Stimulated activated CD8-positive, alpha-beta memory T cell treated with anti-CD3 and anti-CD28 coated beads, Interleukin-15, amount 100 ng/mL, for 4 hours (primary cell): Measurements from ENCODE around the gene TM9SF1.

Source experiments
- DNase-seq, 2 donors: peaks; one replicate each; pipeline ENCODE4 v3.0.0-alpha.2; 2020; ENCODE audit warnings: low read depth in 2 of 2

Gene TM9SF1

DNA sequence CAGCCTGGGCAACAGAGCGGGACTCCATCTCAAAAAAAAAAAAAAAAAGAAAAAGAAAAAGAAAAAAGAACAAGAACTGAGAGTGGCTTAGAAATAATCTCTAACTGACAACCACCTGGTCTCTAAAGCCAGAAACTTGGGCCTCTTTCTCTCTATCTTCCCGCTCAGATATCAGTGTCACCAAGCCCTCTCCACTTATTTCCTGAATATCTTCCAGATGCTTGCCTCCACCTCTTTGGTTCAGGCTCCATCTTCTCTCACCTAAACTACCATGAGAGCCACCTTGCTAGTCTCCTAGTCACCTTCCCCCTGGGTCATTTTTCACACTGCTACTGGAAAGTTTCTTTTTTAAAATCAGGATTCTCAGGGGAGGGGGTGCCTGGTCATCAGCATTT is 1.8 kb upstream of the TM9SF1 start:
- DNase-seq, result no peak

DNA sequence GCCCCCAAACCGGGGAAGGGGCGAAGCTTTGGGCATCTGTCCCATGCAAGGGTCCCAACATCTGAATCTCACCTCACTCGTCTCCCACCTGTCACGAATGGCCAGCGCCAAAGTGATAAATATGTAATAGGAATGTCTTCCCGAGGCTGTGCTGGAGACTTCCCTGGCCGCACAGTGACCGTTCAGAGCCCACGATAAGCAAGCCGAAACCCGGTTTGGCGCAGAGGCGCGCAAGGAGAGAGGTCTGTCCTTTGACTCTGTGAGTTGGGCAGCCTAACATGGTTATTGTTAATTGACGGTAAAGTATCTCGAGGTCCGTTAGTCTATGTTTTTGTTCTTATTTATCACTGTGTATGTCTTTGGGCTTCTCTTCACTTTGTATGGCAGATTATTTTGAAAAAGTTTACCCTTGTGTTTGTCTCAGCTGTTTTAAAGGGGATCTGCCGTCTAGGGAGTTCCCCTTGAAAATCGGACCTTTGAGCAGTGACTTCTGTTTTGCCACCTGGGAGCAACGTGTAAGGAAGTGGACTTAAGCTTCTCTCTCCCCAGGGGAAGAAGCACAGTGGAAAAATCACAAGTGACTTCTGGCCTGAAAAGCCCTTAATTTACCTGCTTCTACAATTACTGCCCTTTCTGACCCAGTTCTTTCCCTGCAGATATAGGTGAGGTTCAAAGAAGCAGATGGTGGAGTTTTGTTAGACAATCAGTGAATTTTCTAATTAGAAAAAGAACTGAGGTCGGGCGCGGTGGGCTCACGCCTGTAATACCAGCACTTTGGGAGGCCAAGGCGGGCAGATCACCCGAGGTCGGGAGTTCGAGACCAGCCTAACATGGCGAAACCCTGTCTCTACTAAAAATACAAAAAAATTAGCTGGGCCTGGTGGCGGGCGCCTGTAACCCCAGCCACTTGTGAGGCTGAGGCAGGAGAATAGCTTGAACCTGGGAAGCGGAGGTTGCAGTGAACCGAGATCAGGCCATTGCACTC is 1.1 kb upstream of the TM9SF1 start:
- no peak for DNase-seq

DNA sequence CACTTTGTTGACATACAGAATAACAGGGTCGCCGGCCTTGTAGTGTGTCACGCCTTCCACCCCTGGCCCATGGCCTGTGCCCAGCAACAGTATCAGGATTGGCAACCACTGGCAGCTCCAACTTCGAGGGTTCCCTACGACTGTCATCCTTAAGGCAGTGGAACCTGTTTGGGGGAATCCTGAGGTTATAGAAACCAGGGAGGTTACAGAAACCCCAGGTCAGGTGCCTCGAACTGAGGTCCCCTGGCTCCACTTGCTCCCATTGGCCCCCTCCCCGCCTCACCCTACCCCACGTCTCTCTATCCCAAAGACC is 412 bp downstream of the TM9SF1 start:
- no peak for DNase-seq

DNA sequence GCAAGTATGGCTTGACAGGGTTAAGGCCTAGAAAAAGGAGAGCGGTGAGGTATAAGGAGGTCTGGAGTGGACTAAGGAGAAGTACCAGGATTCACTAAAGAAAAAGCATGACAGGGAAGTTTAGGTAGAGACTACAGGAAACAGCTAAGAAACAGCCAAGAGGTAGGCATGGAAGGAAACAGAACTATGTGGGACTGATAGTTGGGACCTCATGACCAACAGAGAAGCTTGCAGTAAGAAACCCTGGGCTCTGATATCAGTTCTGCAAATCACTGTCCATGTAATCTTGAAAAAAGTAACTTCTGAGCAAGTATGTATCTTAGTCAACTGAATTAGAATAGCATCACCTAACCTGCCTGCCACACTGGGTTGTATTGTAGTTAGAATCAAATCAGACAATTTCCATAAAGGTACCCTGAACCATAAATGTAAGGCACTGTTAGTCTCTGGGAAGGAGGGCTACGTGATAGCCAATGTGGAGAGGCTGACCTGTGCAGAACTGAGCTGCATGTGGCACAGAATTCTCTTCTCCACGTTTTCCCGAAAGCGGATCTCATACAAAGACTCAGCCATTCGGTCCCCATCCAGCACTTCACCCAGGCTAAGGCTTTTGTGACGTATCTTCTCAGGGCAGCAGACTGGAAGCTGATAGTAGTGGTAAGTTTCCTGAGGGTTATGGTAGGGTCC is 912 bp downstream of the TM9SF1 start:
- no peak for DNase-seq

DNA sequence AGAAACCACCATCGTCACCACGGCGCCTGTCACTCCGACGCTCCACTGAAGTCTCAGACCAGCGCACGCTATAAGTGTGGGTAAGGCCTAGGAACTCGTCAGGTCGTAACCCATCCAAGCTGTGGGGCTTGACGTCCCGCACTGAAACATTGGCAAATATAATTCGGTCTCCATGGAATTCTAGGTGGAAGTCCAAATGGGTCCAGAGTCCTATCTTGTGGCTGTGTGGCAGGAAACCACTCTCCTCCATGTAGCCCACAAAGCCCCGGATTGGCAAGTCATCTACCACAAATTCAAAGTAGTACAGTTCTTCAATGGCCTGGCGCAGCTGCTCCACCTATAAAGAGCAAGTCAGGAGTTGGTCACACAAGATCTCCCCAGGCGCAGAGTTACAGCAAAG is 2.3 kb downstream of the TM9SF1 start:
- DNase-seq, result no peak

DNA sequence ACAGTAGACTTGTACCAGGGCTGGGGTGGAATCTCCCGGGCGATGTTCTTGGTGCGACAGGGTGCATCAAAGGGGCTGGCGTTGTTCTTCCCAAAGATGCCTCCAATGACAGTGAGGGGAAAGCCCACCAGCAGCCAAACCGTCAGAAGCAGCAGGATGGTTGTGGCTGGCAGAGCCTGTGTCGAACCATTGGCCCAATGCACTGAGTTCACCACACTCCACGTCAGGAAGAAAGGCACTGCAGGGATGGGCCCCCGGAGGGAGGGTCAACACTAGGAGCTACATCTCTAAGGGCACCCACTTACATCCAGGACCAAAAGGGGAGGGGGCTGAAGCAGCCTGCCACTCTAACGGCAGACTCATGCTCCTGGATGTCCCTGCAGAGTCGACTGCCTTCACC is 4.8 kb downstream of the TM9SF1 start:
- DNase-seq, result no peak

DNA sequence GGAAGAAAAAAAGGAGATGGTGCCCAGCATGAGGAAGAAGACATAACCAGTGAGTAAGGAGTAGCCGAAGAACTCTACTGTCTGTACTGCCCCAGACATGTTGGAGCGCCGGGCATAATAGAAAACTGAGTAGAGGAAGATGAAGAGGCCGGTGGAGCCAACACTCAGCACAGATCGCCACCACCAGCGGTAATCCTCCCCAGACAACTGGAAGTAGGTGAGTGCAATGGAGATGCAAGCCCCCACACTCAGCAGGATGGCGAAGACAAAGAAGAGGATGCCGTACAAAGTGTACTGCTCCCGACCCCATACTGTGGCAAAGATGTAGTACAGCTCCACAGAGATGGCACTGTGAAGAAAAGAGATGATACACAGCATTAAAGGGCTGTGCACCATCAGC is 5.8 kb downstream of the TM9SF1 start:
- no peak for DNase-seq

DNA sequence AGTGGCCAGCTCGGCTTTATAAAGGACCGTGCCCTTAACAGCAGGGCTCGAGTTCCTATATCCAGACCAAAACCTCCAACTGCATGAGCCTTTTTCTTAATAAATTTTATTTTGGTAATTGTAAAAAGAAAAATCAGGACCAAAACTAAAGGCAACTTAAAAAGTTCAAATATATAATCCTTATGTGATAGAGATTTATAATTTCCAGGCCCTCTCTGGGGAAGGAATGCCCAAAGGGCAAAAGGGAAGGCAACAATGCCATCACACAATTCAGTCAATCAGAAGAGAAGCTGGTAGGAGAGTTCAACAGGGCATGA is 6.2 kb downstream of the TM9SF1 start:
- DNase-seq, result no peak

DNA sequence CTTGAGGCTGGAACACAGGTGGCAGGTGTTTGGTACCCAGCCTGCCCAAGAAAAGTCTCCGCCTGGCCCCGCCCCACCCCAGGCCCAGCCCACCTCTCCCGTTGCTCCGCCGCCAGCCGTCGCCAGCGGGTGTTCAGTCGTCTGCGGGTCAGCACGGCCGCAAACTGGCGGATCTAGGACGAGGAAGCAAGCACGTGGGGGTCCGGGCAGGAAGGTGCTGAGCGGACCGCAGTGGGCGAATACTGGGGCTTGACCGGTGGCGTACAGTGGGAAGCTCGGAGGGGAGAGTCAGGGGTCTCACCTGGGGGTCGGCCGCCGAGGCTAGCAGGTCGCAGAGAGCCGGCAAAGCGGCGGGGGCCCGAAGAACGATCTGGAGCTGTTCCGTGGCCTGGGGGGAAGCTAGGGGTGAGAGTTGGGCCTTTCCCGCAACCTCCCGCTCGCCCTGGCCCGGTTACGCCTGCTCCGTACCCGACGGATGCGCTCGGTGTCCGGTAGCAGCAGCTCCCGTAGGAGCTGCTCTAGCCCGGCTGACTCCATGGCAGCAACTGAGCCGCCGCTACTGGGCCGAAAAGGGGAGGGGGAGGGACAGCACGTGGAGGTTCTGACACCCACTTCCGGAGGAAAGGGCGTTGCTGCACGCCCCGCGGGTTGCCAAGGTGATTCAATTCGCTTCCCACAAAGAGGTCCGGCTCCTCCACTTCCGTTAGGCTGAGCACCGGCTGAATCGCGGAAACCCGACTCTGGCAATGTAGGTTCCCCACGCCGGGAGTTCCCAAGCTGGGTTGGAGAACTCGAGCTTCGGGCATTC is 6.8 kb downstream of the TM9SF1 start, which contains the start of gene IPO4:
IPO4 (minus strand) TSS at position 566 of the 808 bp plus-strand sequence; CDS start at position 537, 29 bp downstream.
- DNase-seq, result peak; percentile 89 to 94

DNA sequence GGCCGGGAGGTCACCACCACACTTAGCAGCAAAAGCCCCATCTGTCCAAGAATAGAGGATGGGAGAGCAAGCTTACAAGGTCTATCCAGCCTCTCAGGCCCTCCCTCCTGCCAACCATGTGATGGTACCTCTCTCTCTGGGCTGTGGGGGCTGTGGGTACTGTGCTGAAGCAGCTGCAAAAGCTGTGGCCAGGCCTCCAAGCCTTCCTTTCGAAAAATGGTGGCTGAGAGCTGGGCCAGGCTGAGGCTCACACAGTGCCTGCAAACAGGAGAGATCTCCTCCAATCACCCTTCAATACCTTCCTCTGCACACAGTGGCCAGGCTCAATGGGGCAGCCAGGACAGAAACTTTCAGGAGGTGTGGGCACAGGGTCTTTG is 7.7 kb downstream of the TM9SF1 start:
- no peak for DNase-seq

DNA sequence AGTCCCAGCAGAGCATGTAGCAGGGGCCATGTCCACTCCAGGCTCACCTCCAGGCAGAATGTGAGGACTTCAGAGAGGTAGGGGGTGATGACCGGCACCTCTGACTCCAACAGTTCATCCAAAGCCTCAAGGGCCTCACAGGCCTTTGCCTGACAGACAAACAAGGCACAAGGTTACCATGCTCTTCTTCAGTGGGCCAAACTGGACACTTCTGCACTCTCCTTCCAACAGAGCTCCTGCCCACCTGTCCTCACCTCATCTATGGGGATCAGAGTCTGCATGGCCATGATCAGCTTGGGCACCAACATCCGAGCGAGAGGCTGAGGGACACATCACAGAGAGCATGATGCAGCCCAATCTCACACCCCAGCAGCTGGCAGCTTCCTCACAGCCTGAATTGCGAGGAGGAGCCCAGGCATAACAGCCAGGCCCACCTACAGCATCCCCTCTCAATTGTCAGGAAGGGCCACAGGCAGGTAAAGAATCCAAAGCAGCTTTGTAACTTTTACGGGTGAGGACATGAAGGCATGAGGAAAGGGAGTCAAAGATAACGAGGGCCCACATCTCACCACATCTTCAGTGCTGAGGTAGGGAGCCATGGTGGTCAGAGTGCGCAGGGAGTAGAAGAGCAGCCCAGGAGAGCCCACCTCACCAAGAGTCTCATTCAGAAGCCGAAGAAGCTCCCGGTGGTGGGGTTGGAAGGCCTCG is 8.3 kb downstream of the TM9SF1 start:
- DNase-seq, result no peak

DNA sequence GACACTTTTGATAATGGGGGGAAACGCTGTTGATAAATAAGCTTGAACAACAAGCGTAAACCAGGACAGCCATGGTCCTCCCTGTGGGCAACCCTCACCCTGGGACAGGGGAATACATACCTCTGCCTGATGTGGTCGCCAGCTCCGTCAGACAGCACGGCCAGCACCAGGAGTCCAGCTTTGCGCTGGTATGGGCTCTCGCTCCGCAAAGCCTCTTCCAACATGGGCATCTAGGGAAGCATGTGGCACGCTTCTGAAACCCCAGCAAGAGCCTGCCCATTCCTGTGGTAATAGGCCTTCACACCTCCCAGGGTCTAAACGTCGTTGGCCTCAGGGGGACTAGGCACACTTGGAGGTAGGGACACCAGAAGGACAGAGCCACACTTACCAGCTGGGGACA is 9.5 kb downstream of the TM9SF1 start:
- no peak for DNase-seq

DNA sequence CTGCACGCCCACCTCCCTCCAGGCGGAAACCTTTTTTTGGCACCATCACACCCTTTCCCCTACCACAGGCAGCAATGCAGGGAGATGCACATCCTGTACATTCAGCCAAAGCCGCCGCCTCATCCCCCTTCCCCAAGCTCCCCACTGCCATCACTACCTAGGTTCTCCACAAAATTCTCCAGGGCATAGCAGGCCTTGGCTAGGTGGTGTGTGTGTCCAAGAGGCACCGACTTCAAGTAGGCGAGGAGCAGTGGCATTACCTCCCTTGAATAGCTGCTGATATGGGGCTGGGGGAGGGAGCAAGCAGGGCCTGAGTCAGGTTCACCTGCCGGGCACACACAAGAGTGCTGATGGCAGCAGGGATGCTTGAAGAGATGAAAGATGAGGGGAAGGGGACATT is 10.2 kb downstream of the TM9SF1 start:
- DNase-seq, result no peak

DNA sequence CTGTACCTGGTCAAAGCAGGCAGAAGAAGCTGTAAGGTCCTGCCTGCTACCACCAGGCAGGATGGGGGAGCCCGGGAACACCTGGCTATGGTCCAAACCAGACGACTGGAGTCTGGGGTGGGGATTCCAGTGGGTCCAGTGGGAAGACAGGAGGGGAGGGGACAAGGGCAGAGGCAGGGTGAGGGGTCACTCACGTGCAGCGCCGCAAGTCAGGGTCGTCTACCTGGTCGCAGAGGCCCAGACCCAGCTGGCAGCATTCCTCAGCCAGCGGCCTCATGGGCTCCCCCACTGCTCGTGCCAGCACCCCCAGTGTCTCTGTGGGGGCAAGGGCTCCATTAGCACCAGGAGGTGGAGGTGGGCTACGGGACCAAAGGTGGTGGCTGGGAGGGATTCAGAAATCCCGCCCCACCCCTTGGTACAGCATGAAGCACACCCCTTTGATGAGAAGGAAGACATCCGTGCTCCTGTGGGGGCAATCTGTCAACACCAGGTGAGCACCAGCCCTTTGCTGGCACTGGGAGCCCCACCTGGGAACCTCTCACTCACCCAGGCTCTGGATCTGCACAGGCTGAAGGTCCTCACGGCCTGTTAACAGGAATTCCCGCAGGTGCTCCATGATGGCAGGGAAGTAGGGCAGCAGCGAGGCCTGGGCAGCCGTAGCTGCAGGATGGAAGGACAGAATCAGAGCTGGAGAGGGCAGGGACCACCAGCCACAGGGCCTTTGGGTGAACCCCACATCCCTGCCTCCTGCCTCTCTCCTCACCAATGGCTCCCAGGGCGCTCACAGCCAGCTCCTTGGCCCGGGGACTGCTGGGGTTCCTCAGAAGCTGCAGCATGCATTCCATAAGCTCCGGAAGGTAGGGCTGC is 10.9 kb downstream of the TM9SF1 start:
- DNase-seq, result no peak

DNA sequence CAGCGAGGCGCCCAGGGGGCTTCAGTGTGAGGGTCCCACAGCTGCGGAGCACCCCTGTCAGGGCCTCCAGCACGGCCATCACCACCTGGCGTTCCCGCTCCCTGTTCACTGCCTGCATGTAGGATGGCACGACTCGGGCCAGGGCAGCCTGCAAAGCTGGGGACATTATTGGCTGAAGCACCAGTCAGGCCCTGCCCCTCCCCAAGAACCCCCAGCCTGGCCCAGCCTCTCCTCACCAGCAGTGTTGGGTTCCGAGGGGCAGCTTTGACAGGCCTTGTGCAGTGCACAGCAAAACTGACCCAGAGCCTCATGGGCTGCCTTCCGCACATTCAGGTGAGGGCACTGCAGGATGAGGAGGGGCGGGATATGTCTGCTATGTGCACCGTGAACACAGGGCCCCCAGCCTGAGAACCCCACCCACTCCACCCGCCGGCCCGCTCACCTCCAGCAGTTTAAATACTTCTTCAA is 12.2 kb downstream of the TM9SF1 start:
- DNase-seq, result no peak

DNA sequence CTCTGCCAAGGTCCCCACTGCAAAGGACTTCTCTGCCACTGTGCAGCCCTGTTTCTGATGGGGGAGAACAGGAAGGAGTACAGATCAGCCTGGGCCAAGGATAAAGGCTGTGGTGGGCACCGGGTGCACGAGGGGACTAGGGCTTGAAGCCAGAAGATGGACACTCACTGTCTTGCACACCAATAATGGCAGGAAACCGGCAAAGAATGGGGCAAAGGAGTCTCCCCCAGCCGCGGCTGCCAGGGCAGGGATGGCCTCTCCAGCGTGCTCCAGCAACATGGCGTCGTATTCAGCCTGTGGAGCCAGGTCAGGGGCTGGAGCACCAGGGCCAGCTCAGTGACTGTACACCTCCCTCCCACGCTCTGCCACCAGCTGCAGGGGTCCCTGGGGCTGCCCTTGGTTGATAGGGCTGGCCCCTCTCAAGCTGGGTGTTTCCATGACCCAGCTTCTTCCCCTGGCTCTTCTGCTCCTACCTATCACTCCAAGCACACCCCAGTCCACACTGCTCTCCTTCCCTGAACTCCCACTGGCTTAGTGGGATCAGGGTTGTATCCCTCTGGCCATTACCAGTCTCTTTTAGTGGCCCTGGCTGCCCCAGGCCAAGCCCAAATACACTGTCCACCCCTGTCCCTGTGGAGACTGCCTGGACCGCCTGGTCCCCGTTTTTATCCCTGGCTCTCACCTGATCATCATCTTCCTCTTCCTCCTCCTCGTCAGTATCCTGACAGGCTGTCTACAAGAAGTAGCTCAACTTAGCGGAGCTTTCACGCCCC is 12.9 kb downstream of the TM9SF1 start:
- DNase-seq, result no peak

DNA sequence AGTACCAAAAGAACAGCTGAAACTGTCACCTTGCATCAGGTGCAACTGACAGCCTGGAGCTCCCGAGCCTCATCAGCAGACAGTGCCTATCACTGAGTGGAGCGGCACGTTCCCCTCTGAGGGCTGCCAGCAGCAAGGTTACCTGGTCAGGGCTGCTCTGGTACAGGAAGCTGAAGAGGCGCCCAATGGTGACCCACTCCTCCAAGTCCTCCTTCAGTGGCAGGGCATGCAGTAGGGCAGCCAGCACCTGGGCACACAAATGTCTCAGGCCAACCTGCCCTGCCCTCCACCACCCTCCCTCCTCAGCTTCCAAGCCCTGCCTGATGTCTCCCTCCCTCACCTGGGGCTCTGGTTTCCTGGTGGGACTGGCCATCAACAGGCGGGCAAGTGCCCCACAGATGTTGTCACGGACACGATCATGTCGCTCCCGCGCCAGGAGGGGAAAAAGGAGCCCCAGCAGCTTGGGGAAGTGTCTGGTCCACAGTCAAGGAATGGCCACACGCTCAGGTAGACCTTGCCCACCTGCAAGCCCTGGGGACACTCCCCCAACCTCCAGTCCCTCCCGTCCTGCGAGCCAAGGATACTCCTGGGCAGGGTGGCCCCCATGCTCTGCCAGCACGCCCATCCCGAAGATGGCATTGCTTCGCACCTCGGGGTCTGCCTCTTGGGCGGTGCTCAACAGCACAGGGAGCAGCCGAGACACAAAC is 13.7 kb downstream of the TM9SF1 start:
- DNase-seq, result no peak

DNA sequence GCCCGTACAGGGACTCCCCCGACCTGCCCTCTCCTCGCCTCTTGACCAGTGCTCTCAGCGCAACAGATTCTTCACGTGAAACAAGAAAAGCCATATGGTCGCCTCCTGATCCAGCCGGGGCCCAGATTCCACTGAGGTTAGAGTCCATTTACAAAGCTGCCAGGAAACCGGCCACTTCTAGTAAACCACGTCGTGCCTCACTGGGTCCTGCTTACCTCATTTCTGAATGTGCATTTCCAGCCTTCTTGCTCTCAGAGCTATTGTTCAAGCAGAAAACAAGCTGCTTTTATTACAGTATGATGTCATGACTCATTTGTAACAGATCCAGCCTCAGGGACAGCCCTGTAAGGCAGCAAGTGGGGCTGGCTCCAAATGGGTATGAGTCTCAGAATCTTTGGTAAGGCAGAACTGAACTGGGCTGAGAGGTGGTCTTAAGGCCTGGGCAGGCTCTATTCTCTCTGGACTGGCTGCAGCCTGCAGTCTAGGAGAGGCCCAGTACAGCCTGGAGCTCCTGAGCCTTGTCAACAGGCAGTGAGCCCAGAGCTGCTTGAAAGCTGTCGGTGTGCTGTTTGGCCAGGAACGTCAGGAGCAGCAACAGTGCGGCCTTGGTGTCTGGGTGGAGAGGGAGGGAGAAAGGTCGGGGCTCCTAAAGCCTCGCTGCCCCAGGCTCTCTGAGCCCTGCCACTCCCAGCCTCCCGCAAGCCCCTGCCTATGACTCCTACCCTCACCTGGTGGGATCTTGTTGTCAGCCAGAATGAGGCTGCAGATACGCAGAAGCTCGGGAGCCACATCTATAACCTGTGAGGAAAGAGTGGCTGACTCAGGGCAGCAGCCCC is 15.1 kb downstream of the TM9SF1 start:
- no peak for DNase-seq
